H1 (cell line): ENCODE results near the gene SMAD7.

Experiments used
- ASH2L ChIP-seq: fragments of 200-600, 300-600 bp; sonication (generic); IDR thresholded peaks from one replicate; pipeline ENCODE4 v1.7.1; 2017; ENCODE audit warnings: low read length
- CHD2 ChIP-seq: IDR thresholded peaks from 2 replicates; pipeline ENCODE4 v1.6.1; 2012; ENCODE audit warnings: low read length, improper control_type of control experiment
- CTCF ChIP-seq, 3 experiments: IDR thresholded peaks; 1 replicate in 2 of 3; 2 replicates in 1 of 3; pipeline versions ENCODE4 v1.5.1 to v1.6.1; 2011; ENCODE audit warnings: low read length in 3 of 3, mild to moderate bottlenecking in 3 of 3, inconsistent platforms in 2 of 3, low read depth in 1 of 3, moderate library complexity in 1 of 3; ENCODE audit not compliant: insufficient read depth in 1 of 3; ENCODE audit errors: control extremely low read depth in 1 of 3
- EZH2 ChIP-seq: fragments of 200-600 bp; sonication (generic); IDR thresholded peaks from 2 replicates; pipeline ENCODE4 v1.7.1; 2012; ENCODE audit warnings: low read depth, mild to moderate bottlenecking, moderate library complexity, low read length, inconsistent platforms; ENCODE audit not compliant: severe bottlenecking
- JUN ChIP-seq: IDR thresholded peaks from 2 replicates; pipeline ENCODE4 v1.6.1; 2011; ENCODE audit warnings: low read depth, mild to moderate bottlenecking, improper control_type of control experiment, low read length
- POLR2A ChIP-seq, 2 experiments: IDR thresholded peaks; 1 replicate in 1 of 2; 2 replicates in 1 of 2; pipeline ENCODE4 v1.6.1; 2011; ENCODE audit warnings: low read depth in 2 of 2, low read length in 2 of 2, mild to moderate bottlenecking in 2 of 2; ENCODE audit errors: control extremely low read depth in 1 of 2
- POLR2AphosphoS5 ChIP-seq: IDR thresholded peaks from 2 replicates; pipeline ENCODE4 v1.6.1; 2011; ENCODE audit warnings: low read depth, low read length
- RFX5 ChIP-seq: IDR thresholded peaks from 2 replicates; pipeline ENCODE4 v1.6.1; 2011; ENCODE audit warnings: low read depth, low read length, improper control_type of control experiment, borderline replicate concordance
- TCF12 ChIP-seq: IDR thresholded peaks from 2 replicates; pipeline ENCODE4 v1.6.1; 2011; ENCODE audit warnings: low read depth, mild to moderate bottlenecking, low read length

GRCh38 chr18:48885266-48885923 is 65.4 kb downstream of the SMAD7 start:
- no peak for TF ChIP-seq CHD2
- no peak for TF ChIP-seq POLR2AphosphoS5
- no peak for TF ChIP-seq CTCF (IDR thresholded peaks at IDR 0.05; ENCODE audit: control extremely low read depth in 1 of 3, insufficient read depth in 1 of 3, low read depth in 1 of 3, low read length in 3 of 3)
- TF ChIP-seq POLR2A (IDR thresholded peaks at IDR 0.05; ENCODE audit: control extremely low read depth in 1 of 2, low read depth in 2 of 2, low read length in 2 of 2) = no peak
- TF ChIP-seq ASH2L = no peak
- TF ChIP-seq EZH2 = no peak
- TF ChIP-seq JUN = no peak
- no peak for TF ChIP-seq RFX5
- no peak for TF ChIP-seq TCF12
